ENCODE data around the gene C19orf38. TPM values are rescaled to one million over a fixed set of nuclear protein-coding genes. Genes with fewer than 3 reads are reported as not detected.

Gene C19orf38
- polyA plus RNA-seq, 1 of the 3 experiments (the other 2 are of a cell fraction), result 0.15 TPM

DNA sequence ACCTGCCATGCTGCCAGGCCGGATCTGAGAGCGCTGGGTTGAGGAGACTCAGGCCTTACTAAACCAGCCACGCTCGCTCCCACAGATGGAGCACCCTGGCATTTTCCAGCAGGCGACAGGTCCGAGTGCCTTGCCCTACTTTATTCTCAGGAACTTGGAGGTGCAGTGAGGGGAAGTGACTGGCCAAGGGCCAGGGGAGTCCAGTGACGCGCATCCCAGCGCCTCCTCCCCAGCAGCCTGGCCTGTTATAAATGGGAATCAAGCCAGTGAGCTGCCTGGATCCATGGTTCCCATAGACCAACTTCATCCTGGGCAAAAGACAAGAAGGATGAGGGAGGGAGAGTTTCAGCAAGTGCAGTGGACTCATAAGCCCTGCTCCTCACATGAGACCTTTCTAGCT, 47.7 kb upstream of the C19orf38 start:
- no peak overlapping the region for H2AFZ ChIP-seq (ENCODE audit: low read depth)
- ChIA-PET POLR2A (no interaction called here), CTCF (no interaction called here)
- no peak overlapping the region for H3K9ac ChIP-seq
- 95% methylated on average over 9 of the region's 9 CpGs for WGBS (ENCODE audit: low lambda C conversion rate)
- H3K4me3 ChIP-seq (ENCODE audit: low read depth in 2 of 2, low read length in 1 of 2), result no peak overlapping the region
- no peaks in the 10 kb centered on the region for H3K79me2 ChIP-seq (ENCODE audit: insufficient read depth)
- H3K27me3 ChIP-seq (ENCODE audit: insufficient read depth), result no peaks in the 10 kb centered on the region
- H3K4me1 ChIP-seq (ENCODE audit: control insufficient read depth in 1 of 2, insufficient read depth in 2 of 2, low read depth in 1 of 2, low read length in 1 of 2), result no peaks in the 10 kb centered on the region
- TF ChIP-seq NFIC (IDR thresholded peaks at IDR 0.05; ENCODE audit: borderline replicate concordance), result no peak
- TF ChIP-seq EZH2phosphoT487 (IDR thresholded peaks at IDR 0.05; ENCODE audit: borderline replicate concordance, low read depth), result no peak
- TF ChIP-seq, protein P1, sequence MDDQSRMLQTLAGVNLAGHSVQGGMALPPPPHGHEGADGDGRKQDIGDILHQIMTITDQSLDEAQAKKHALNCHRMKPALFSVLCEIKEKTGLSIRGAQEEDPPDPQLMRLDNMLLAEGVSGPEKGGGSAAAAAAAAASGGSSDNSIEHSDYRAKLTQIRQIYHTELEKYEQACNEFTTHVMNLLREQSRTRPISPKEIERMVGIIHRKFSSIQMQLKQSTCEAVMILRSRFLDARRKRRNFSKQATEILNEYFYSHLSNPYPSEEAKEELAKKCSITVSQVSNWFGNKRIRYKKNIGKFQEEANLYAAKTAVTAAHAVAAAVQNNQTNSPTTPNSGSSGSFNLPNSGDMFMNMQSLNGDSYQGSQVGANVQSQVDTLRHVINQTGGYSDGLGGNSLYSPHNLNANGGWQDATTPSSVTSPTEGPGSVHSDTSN (IDR thresholded peaks at IDR 0.05), result no peak
- no peak for TF ChIP-seq FOXJ3 (CRISPR knock-in tag; IDR thresholded peaks at IDR 0.05)
- TF ChIP-seq, protein P2, sequence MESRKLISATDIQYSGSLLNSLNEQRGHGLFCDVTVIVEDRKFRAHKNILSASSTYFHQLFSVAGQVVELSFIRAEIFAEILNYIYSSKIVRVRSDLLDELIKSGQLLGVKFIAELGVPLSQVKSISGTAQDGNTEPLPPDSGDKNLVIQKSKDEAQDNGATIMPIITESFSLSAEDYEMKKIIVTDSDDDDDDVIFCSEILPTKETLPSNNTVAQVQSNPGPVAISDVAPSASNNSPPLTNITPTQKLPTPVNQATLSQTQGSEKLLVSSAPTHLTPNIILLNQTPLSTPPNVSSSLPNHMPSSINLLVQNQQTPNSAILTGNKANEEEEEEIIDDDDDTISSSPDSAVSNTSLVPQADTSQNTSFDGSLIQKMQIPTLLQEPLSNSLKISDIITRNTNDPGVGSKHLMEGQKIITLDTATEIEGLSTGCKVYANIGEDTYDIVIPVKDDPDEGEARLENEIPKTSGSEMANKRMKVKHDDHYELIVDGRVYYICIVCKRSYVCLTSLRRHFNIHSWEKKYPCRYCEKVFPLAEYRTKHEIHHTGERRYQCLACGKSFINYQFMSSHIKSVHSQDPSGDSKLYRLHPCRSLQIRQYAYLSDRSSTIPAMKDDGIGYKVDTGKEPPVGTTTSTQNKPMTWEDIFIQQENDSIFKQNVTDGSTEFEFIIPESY (IDR thresholded peaks at IDR 0.05; ENCODE audit: borderline replicate concordance, low read depth), result no peak
- no peak for TF ChIP-seq EP300 (IDR thresholded peaks at IDR 0.05; ENCODE audit: borderline replicate concordance in 1 of 2, low read depth in 1 of 2, low read length in 1 of 2)
- TF ChIP-seq, protein P3, sequence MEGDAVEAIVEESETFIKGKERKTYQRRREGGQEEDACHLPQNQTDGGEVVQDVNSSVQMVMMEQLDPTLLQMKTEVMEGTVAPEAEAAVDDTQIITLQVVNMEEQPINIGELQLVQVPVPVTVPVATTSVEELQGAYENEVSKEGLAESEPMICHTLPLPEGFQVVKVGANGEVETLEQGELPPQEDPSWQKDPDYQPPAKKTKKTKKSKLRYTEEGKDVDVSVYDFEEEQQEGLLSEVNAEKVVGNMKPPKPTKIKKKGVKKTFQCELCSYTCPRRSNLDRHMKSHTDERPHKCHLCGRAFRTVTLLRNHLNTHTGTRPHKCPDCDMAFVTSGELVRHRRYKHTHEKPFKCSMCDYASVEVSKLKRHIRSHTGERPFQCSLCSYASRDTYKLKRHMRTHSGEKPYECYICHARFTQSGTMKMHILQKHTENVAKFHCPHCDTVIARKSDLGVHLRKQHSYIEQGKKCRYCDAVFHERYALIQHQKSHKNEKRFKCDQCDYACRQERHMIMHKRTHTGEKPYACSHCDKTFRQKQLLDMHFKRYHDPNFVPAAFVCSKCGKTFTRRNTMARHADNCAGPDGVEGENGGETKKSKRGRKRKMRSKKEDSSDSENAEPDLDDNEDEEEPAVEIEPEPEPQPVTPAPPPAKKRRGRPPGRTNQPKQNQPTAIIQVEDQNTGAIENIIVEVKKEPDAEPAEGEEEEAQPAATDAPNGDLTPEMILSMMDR (IDR thresholded peaks at IDR 0.05), result no peak
- no peak for TF ChIP-seq RAD21 (IDR thresholded peaks at IDR 0.05; ENCODE audit: low read length)
- TF ChIP-seq RCOR1 (IDR thresholded peaks at IDR 0.05; ENCODE audit: low read length), result no peak
- TF ChIP-seq TCF12 (IDR thresholded peaks at IDR 0.05), result no peak
- TF ChIP-seq, protein P4, sequence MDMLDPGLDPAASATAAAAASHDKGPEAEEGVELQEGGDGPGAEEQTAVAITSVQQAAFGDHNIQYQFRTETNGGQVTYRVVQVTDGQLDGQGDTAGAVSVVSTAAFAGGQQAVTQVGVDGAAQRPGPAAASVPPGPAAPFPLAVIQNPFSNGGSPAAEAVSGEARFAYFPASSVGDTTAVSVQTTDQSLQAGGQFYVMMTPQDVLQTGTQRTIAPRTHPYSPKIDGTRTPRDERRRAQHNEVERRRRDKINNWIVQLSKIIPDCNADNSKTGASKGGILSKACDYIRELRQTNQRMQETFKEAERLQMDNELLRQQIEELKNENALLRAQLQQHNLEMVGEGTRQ (IDR thresholded peaks at IDR 0.05; ENCODE audit: borderline replicate concordance, low read depth, low read length), result no peak
- no peak for TF ChIP-seq JUND (IDR thresholded peaks at IDR 0.05)
- TF ChIP-seq, protein P5, sequence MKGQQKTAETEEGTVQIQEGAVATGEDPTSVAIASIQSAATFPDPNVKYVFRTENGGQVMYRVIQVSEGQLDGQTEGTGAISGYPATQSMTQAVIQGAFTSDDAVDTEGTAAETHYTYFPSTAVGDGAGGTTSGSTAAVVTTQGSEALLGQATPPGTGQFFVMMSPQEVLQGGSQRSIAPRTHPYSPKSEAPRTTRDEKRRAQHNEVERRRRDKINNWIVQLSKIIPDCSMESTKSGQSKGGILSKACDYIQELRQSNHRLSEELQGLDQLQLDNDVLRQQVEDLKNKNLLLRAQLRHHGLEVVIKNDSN (IDR thresholded peaks at IDR 0.05; ENCODE audit: borderline replicate concordance, low read depth), result no peak
- no peak for TF ChIP-seq MEF2A (IDR thresholded peaks at IDR 0.05; ENCODE audit: borderline replicate concordance, low read depth)
- TF ChIP-seq FOXM1 (IDR thresholded peaks at IDR 0.05; ENCODE audit: low read depth), result no peak
- H3F3A ChIP-seq (replicated peaks; ENCODE audit: insufficient read depth), result no peaks in the 10 kb centered on the region
- H3K9me3 ChIP-seq, result no peaks in the 10 kb centered on the region
- H3K36me3 ChIP-seq (replicated peaks in 1 of 2; ENCODE audit: control insufficient read depth in 1 of 2, insufficient read depth in 2 of 2, low read length in 1 of 2), result peaks cover 26 to 48% of the 10 kb centered on the region in 2 experiments
- no peak for DNase-seq
- H3K4me2 ChIP-seq, result no peak overlapping the region
- no peaks in the 10 kb centered on the region for H4K20me1 ChIP-seq (ENCODE audit: insufficient read depth)
- no peak overlapping the region for H3K27ac ChIP-seq (ENCODE audit: low read depth in 2 of 2, low read length in 1 of 2)
- H3K9me2 ChIP-seq, result no peaks in the 10 kb centered on the region
